HG02870 (cell line): ENCODE data around the gene NTRK2.

Source experiments
- ATAC-seq: cut with Tn5 transposase; IDR thresholded peaks from one replicate; pipeline ENCODE4 v1.9.1; 2021; ENCODE audit warnings: mild to moderate bottlenecking, moderate library complexity; ENCODE audit not compliant: unreplicated experiment

Gene NTRK2

GRCh38 chr9:84669288-84670137 is at the start of gene NTRK2:
Gene NTRK2, plus strand, starts transcription at chr9:84669729. Its CDS starts 1,020 bp downstream, at chr9:84670749.
- no peak for ATAC-seq

- no peak for ATAC-seq
These were observed 49.2 kb upstream of the NTRK2 start for GRCh38 chr9:84620338-84620737.

DNA sequence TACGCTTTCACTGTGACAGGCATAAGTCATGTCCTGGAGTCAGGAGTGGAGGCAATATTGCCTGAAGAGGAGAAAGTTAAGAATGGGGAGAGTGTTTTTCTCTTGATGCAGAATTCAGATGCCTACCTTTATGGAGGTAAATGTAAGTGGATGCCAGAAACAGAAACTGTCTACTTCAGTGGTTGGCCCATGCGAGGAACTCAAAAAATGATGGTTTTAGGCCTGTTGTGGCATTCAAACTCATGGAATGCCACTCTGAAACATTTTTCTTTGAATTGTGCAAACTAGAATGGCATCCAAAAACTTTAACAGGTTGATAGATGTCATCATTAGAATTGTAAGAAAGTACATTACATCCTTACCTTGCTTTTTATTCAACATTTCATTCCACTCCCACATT is 47.7 kb upstream of the NTRK2 start:
- ATAC-seq, result no peak

DNA sequence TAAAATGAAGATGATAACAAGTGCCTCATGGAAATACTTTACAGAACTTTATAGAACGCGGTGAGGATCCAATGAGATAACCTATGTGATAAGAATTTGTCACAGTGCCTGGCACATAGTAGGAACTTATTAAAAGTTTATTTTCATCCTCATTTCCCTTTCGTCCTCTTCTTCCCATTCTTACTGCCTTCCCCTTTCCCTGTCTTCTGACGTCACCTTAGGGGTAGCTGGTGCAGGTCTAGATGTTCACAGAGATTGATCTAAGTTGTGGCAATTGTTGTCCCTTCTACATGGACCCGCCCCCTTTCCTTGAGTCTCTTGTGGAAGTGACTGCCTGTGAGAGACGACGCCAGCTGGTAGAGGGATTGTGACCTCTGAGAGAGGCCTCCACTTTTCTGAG is 46.5 kb upstream of the NTRK2 start:
- ATAC-seq, result no peak

DNA sequence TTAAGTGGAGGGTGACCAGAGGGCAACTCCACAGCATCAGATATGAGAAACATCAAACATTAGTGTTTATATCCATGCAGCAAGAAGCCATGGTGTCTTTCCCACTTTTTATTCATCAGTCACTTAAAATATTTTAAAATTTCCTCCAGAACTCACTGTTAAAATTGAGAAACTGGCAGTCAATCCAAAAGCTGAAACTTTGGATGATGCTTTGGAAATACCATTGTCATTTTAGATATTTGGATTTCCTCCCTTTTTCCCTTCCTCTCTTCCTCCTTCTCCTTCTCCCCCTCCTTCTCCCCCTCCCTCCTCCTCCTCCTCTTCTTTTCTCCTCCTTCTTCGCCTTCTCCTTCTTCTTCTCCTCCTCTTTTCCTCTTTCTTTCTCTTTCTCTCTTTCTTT is 33.1 kb upstream of the NTRK2 start:
- no peak for ATAC-seq

DNA sequence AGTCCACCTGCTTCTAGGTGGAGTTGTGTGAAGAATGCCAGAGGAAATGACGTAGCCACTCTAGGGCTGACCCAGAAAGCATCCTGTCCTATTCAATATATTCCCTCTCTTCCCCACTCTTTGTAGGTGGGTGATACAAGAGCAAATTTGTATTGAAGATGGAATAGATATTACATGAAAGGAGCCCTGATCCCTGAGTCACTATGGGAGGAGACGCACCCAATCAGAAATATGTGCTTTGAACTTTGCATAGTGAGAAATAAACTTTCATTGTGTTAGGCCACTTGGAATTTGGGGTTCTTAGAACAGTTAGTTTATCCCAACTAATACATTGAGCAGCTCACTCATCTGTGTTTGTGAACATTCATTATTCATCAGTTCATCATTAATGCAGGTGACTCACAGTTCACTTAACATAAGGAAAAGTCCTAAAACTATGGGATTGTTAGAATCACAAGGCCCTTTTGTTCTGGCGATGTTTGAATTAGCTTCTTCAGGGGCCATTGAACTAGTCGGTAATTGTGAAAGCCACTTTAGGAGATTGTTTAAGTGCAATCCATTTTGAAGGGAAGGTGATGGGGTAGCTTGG is 26.9 kb upstream of the NTRK2 start:
- ATAC-seq, result no peak

DNA sequence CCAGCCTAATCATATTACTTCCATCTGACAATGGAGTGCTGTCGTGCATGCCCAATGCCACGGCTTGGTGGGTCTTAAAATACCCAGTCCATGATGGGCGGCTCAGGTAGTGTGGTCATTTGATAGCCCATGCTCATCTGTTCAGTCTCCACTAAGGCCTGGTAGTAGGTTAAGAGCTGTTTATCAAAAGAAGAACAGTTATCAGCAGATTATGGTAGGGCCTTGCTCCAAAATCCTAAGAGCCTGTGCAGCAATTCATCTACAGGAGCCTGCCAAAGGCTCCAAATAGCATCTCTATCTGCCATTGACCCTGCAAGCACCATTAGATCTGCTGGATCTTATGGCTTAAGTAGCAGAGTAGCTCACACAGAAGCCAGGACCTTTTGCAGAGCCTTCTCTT is 21.8 kb upstream of the NTRK2 start:
- no peak for ATAC-seq

DNA sequence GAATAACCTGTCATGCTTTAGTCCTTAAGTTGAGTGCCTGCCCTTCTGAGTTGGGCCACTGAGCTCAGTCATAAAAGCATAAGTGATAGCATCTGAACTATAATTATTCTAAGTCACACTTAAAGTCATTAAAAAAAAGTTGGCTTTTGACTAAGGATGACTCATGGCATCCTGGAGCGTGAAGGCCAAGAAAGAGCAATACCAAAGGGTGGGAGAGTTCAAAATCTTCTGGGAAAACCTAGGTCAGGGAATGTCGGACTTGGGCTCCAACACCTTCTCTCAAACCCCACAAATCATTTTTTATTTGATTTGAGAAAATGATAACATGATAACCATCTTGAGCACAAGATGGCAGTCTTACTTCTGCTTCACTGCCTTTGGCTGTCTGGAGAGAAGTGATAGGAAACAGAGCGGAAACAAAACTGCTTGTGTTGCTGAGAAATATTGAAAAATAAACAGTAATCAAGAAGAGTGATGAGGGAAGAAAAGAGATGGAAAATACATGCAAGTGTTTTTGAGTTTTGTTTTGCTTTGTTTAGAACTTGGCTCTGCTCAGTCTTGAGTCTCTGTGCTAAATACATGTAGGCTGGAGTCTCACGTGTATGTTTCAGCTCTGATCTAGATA is 16.9 kb upstream of the NTRK2 start:
- ATAC-seq, result no peak

GRCh38 chr9:84655447-84655846 is 14.1 kb upstream of the NTRK2 start:
- ATAC-seq, result no peak

DNA sequence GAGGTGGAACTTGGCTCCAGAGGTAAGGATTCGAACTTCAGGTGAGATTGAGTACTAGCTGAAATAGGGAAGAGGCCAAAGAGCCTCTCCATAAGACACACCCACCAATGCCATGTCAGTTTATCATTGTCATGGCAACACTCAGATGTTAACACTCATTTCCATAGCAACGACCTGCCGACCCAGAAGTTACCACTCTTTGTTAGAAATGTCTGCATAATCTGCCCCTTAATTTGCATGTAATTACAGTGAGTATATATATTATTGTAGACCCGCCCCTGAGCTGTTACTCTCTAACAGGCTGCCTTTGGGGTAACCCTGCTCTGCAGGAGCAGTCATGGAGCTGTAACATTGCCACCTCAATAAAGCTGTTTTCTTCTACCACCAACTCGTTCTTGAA is 10.2 kb upstream of the NTRK2 start:
- ATAC-seq, result no peak

DNA sequence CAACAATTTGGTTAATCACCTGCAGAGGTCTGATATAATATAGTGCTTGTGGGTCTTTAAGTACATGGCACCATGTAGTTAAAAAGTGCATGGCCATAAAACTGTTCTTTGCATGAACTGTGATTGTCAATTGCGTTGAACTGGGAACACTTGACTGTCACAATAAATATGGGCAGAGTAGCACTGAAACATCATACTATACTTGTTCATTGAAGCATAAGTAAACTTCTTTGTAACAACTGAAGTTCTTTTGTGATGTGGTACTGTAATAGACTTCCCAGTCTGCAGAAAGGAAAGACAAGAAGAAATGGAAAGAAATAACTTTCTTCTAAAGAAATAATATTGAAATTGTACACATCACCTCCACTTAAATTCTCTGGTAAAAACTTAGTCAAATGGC is 9.8 kb upstream of the NTRK2 start:
- no peak for ATAC-seq

DNA sequence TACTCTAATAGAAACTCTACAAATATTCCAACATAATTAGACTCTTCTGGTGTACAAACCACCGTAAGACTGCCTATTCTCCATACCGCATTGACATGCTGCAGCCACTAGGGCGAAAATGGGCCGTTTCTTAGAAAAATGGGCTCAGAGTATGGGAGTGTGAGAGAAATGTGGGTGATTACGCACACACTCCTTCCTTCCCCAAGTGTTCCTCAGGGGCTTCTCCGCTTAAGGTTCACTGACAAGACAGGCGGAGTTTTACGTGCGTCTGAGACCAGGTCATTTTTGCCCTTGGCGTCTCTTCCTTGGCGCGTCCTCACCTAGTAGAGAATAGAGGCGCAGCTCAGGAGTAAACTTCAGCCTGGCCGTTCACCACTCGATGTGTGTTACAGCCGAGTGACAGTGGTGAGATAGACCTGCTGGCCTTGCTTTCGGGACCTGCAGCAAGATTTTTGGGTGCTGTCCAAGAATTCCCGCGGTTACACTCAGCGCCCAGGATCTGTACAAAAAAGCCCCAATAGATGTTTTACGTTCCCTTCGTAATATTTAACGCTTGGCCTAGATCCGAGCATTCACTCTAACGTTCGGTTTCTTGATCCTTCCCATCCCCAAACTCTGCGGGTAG is 1.8 kb upstream of the NTRK2 start:
- no peak for ATAC-seq

DNA sequence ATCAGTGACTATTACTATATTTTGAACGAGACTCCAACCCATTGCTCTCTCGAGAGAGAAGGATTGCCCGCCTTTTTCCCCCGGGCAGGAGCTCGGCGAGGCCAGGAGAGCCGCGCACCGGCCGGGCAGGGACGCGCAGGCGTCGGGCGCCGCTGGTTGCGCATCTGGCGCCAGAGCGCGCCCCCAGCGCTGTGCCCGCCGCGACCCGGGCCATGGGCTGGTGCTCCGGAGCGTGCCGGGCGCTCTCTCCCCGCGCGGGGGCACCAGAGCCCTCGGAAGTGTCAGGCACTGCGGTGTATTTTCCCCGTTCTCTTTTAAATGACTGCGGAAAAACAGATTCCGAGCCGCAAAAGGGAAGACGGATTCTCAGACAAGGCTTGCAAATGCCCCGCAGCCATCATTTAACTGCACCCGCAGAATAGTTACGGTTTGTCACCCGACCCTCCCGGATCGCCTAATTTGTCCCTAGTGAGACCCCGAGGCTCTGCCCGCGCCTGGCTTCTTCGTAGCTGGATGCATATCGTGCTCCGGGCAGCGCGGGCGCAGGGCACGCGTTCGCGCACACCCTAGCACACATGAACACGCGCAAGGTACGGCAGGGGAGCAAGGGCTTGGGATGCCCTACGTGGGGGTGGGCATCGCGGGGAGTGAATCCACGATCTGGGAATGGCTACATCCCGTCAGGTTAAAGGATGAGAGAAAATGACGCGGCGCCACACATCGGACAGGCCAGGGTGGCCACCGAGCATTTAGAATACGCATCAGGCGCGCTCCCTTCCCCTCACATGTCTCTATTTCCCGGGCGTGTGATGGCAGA is 1.1 kb upstream of the NTRK2 start:
- no peak for ATAC-seq

DNA sequence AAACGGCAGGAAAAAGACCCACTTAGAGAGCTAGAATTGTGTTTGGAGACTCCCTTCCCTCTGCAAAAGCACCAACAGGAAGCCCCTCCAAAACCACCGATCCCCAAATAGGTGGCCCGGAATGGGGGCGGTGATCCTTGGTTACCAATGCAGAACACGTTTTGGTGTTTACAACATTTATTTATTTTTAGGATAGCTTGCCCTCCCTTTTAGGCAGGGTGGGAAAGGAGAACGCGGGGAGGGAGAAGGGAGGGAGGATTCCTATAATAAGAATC is 579 bp upstream of the NTRK2 start:
- ATAC-seq, result no peak

DNA sequence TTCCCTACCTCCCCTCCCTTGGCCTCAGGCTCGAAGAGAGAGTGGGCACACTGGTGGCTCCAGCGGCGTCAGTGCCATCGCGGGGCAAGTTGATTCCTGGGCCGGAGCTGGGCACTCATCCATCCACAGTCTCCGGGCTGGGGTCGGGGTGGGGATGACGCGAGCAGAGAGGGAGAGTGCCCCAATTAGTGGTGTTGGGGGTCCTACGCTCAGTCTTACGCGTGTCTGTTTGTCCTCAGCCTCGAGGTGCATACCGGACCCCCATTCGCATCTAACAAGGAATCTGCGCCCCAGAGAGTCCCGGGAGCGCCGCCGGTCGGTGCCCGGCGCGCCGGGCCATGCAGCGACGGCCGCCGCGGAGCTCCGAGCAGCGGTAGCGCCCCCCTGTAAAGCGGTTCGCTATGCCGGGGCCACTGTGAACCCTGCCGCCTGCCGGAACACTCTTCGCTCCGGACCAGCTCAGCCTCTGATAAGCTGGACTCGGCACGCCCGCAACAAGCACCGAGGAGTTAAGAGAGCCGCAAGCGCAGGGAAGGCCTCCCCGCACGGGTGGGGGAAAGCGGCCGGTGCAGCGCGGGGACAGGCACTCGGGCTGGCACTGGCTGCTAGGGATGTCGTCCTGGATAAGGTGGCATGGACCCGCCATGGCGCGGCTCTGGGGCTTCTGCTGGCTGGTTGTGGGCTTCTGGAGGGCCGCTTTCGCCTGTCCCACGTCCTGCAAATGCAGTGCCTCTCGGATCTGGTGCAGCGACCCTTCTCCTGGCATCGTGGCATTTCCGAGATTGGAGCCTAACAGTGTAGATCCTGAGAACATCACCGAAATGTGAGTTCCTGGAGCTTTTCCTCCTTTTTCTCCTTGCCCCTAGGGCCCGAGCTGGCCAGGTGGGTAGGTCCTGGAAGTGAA is 861 bp downstream of the NTRK2 start:
- ATAC-seq, result no peak

- no peak for ATAC-seq
These were observed 2.3 kb downstream of the NTRK2 start for GRCh38 chr9:84671586-84672521.

- ATAC-seq, result no peak
These were observed 4.3 kb downstream of the NTRK2 start for GRCh38 chr9:84673806-84674205.

DNA sequence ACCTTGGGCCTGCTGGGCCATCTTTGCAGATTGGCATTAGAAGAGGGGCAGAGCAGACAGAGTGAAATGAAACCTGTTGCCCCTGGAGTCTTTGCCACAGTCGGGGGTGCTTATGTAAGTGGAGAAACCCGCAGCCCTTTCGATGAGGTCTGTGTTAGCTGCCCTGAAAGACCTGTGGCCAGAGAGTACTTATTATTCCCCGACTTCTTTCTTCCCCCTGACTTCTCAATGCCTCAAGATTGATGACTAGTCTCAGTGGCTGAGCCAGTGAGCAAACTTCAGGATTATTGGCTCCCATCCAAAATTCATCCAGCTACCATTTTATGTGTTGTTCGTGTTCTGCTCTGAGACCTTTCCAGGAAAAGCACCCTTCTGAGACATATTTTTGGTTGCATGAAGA is 7.6 kb downstream of the NTRK2 start:
- no peak for ATAC-seq

DNA sequence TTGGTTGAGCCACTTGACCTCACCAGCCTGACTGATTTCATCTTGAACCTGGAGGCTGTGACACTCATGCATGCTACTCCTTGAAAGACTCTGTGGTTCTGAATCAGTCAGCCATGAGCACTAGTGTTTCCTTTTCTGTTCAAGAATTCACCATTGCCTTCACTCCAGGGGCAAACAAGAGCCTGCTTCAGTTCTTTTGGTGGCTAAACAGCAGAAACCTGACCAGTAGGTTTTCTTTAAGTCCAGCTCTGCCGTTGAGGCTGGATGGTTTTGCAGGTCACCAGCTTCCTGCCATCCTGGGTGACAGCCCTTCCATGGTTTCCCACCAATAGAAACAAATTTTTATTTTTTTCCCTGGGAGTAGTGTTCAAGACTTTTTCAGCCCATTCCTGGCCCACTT is 10.0 kb downstream of the NTRK2 start:
- ATAC-seq, result no peak
